MM.1S (cell line): ENCODE results near the gene BEST4.

Source experiments
- CTCF ChIP-seq: fragments of 300-600 bp; sonication (generic); IDR thresholded peaks from 2 replicates; pipeline ENCODE4 v1.5.1; 2016; ENCODE audit warnings: antibody characterized with exemption, low read length, mixed read lengths
- EZH2 ChIP-seq: fragments of 300-600 bp; sonication (generic); optimal IDR thresholded peaks from 2 replicates; pipeline ENCODE3; 2017; ENCODE audit warnings: low read depth, mild to moderate bottlenecking, antibody characterized with exemption, low read length, mixed read lengths
- EZH2phosphoT487 ChIP-seq: fragments of 300-600 bp; sonication (generic); IDR thresholded peaks from 2 replicates; pipeline ENCODE4 v1.6.1; 2018; ENCODE audit warnings: antibody characterized with exemption, low read length

GRCh38 chr1:44786138-44786840 is 1.7 kb downstream of the BEST4 start:
- TF ChIP-seq CTCF (peak; percentile 90), EZH2 (no peak), EZH2phosphoT487 (no peak)
